DMS53 treated with DMSO at 0.1 percent for 48 hours (cell line): Measurements from ENCODE around the gene WWTR1.

Experiments used
- DNase-seq: peaks from one replicate; lab custom pipeline; 2025; ENCODE audit not compliant: unreplicated experiment; lab: John Stamatoyannopoulos, UW

The WWTR1 gene

GRCh38 chr3:149506540-149506939, 151.3 kb downstream of the WWTR1 start:
- no peak for DNase-seq

- DNase-seq: no peak
These were observed 155.4 kb downstream of the WWTR1 start for GRCh38 chr3:149502438-149502837.

GRCh38 chr3:149501524-149501923, 156.3 kb downstream of the WWTR1 start:
- DNase-seq: no peak

- DNase-seq: no peak
These were observed 159.7 kb downstream of the WWTR1 start for GRCh38 chr3:149497966-149498670.

- no peak for DNase-seq
These were observed 160.9 kb downstream of the WWTR1 start for GRCh38 chr3:149496891-149497290.

- DNase-seq: no peak
These were observed 162.2 kb downstream of the WWTR1 start for GRCh38 chr3:149495581-149496125.

GRCh38 chr3:149494759-149495580, 162.9 kb downstream of the WWTR1 start:
- DNase-seq: no peak

- peak; percentile 16 for DNase-seq
These were observed 163.6 kb downstream of the WWTR1 start for GRCh38 chr3:149494022-149494758.

- DNase-seq: no peak
These were observed 164.4 kb downstream of the WWTR1 start for GRCh38 chr3:149493315-149494021.

GRCh38 chr3:149490260-149490971, 167.4 kb downstream of the WWTR1 start:
- DNase-seq: no peak

- DNase-seq: no peak
These were observed 168.7 kb downstream of the WWTR1 start for GRCh38 chr3:149489060-149489690.

GRCh38 chr3:149487598-149488197, 170.1 kb downstream of the WWTR1 start:
- DNase-seq: no peak

GRCh38 chr3:149486726-149487125, 171.1 kb downstream of the WWTR1 start:
- no peak for DNase-seq

- DNase-seq: no peak
These were observed 176.3 kb downstream of the WWTR1 start for GRCh38 chr3:149481491-149481890.

GRCh38 chr3:149481056-149481455, 176.8 kb downstream of the WWTR1 start:
- no peak for DNase-seq

- peak; percentile 64 for DNase-seq
These were observed 177.4 kb downstream of the WWTR1 start for GRCh38 chr3:149480326-149481017.

GRCh38 chr3:149479621-149480325, 178.1 kb downstream of the WWTR1 start:
- DNase-seq: no peak

GRCh38 chr3:149476225-149476624, 181.6 kb downstream of the WWTR1 start:
- DNase-seq: no peak
